ENCODE measurements around the gene RNF43. TPM values are rescaled to one million over a fixed set of nuclear protein-coding genes. Genes with fewer than 3 reads are reported as not detected.

The RNF43 gene
- total and polyA plus RNA-seq, 4 donors, result 4.1 to 8.4 (median 5.1) TPM

DNA sequence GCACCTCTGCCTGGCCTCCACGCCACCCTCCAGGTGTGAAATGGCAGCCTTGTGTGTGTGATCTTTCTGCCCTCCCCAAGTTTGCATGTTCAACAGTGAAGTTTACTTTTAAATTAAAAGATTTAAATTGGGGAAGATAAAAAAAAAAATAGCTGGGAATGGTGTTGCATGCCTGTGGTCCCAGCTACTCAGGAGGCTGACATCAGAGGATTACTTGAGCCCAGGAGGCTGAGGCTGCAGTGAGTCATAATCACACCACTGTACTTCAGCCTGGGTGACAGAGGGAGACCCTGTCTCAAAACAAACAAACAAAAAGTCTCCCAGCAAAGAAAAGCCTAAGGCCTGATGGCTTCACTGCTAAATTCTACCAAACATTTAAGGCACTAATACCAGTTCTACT lies 35.4 kb upstream of the RNF43 start (continued):
- TF ChIP-seq, protein P1, sequence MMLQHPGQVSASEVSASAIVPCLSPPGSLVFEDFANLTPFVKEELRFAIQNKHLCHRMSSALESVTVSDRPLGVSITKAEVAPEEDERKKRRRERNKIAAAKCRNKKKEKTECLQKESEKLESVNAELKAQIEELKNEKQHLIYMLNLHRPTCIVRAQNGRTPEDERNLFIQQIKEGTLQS (IDR thresholded peaks at IDR 0.05), result no peak

DNA sequence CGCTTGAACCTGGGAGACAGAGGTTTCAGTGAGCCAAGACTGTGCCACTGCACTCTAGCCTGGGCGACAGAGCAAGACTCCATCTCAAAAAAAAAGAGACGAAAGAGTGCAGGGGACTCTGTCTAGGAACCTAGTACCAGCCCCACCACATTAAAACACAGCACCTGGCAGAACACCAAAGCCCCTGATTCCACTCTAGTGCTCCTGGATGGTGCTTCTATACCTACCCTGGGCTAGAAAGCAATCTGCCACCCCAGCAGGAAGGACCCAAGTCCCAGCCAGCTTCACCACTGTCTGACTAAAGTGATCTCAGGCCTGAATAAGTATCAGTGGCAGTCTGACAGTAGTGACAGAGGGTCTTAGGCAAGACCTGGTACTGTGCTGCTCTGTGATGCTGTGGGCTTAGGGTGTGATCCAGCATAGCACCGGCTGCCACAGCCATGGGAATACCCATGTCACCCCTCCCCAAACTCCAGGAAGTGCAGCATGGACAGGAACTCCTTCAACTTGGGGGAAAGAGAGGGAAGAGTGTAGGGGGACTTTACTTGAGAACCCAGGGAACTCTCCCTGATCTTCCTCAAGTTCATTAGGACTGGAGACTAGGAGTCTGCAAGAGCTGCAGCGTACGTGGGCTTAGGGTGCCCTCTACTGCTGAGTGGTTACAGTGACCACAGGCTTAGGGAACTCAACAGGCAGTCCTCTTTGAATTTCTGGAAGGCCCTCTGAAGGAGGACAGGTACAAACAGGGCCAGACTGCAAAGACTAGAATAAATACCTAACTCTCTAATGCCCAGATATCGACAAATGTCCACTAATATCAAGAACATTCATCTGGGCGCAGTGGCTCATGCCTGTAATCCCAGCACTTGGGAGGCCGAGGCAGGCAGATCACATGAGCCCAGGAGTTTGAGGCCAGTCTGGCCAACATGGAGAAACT lies 30.0 kb upstream of the RNF43 start:
- H3K4me1 ChIP-seq (ENCODE audit: control insufficient read depth in 4 of 4, insufficient read depth in 4 of 4, low read length in 3 of 4), result no peaks in the 10 kb centered on the region
- H3K27me3 ChIP-seq (ENCODE audit: control insufficient read depth in 4 of 4, insufficient read depth in 4 of 4, low read length in 3 of 4), result no peaks in the 10 kb centered on the region
- TF ChIP-seq RXRA (IDR thresholded peaks at IDR 0.05) (no peak), TAF1 (conservative IDR thresholded peaks at IDR 0.05) (no peak), FOXA1 (IDR thresholded peaks at IDR 0.05) (no peak), HNF4A (conservative IDR thresholded peaks at IDR 0.05) (no peak), GABPA (IDR thresholded peaks at IDR 0.05 in 1 of 2, conservative IDR thresholded peaks at IDR 0.05 in 1 of 2) (no peak), RAD21 (IDR thresholded peaks at IDR 0.05) (peak; percentile 97 to 99)
- TF ChIP-seq, protein P2, sequence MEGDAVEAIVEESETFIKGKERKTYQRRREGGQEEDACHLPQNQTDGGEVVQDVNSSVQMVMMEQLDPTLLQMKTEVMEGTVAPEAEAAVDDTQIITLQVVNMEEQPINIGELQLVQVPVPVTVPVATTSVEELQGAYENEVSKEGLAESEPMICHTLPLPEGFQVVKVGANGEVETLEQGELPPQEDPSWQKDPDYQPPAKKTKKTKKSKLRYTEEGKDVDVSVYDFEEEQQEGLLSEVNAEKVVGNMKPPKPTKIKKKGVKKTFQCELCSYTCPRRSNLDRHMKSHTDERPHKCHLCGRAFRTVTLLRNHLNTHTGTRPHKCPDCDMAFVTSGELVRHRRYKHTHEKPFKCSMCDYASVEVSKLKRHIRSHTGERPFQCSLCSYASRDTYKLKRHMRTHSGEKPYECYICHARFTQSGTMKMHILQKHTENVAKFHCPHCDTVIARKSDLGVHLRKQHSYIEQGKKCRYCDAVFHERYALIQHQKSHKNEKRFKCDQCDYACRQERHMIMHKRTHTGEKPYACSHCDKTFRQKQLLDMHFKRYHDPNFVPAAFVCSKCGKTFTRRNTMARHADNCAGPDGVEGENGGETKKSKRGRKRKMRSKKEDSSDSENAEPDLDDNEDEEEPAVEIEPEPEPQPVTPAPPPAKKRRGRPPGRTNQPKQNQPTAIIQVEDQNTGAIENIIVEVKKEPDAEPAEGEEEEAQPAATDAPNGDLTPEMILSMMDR (IDR thresholded peaks at IDR 0.05; ENCODE audit: low read depth, low read length, missing input control), result peak; percentile 90
- no peak overlapping the region for H3K27ac ChIP-seq (ENCODE audit: low read depth in 1 of 2, low read length in 2 of 2)
- H3K36me3 ChIP-seq (ENCODE audit: control insufficient read depth in 4 of 4, insufficient read depth in 3 of 4, low read depth in 1 of 4, low read length in 3 of 4), result no peaks in the 10 kb centered on the region
- DNase-seq (ENCODE audit: low spot score), result peak; percentile 74
- H3K9me3 ChIP-seq (ENCODE audit: control insufficient read depth in 4 of 4, low read length in 3 of 4), result no peaks in the 10 kb centered on the region
- no peak overlapping the region for H3K4me3 ChIP-seq (ENCODE audit: low read depth in 1 of 3, low read length in 3 of 3)
- WGBS, result 70% methylated on average over 9 of the region's 9 CpGs
- no peak overlapping the region for H3K9ac ChIP-seq (ENCODE audit: low read depth in 1 of 2, low read length in 2 of 2)

DNA sequence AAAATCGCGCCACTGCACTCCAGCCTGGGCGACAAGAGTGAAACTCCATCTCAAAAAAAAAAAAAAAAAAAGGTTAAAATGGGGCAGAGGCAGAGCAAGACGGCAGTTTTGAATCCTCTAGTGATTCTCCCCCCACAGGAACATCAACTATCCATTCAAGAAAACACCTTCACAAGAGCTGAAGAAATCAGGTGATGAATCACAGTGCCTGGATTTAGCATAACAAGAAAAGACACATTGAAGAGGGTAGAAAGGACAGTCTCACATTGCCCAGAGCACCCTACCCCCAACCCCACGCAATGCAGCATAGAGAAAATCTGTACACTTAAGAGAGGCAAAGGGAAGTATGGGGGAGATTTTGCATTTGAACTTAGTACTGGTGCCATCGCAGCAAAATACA lies 28.8 kb upstream of the RNF43 start:
- DNase-seq (ENCODE audit: low spot score), result no peak
- 84% methylated on average over 6 of the region's 6 CpGs for WGBS
- no peak overlapping the region for H3K27ac ChIP-seq (ENCODE audit: low read depth in 1 of 2, low read length in 2 of 2)
- no peaks in the 10 kb centered on the region for H3K9me3 ChIP-seq (ENCODE audit: control insufficient read depth in 4 of 4, low read length in 3 of 4)
- TF ChIP-seq FOXA2 (IDR thresholded peaks at IDR 0.05) (no peak), JUND (IDR thresholded peaks at IDR 0.05) (no peak), GABPA (IDR thresholded peaks at IDR 0.05 in 1 of 2, conservative IDR thresholded peaks at IDR 0.05 in 1 of 2) (no peak), YY1 (IDR thresholded peaks at IDR 0.05) (no peak), FOXA1 (IDR thresholded peaks at IDR 0.05) (no peak), RXRA (IDR thresholded peaks at IDR 0.05) (no peak), RAD21 (IDR thresholded peaks at IDR 0.05) (no peak), HNF4A (conservative IDR thresholded peaks at IDR 0.05) (no peak), TAF1 (conservative IDR thresholded peaks at IDR 0.05) (no peak), NR2F2 (IDR thresholded peaks at IDR 0.05) (no peak), EGR1 (IDR thresholded peaks at IDR 0.05; ENCODE audit: low read depth in 2 of 2) (no peak), HNF4G (IDR thresholded peaks at IDR 0.05) (no peak), SP1 (IDR thresholded peaks at IDR 0.05) (no peak)
- TF ChIP-seq, protein P3, sequence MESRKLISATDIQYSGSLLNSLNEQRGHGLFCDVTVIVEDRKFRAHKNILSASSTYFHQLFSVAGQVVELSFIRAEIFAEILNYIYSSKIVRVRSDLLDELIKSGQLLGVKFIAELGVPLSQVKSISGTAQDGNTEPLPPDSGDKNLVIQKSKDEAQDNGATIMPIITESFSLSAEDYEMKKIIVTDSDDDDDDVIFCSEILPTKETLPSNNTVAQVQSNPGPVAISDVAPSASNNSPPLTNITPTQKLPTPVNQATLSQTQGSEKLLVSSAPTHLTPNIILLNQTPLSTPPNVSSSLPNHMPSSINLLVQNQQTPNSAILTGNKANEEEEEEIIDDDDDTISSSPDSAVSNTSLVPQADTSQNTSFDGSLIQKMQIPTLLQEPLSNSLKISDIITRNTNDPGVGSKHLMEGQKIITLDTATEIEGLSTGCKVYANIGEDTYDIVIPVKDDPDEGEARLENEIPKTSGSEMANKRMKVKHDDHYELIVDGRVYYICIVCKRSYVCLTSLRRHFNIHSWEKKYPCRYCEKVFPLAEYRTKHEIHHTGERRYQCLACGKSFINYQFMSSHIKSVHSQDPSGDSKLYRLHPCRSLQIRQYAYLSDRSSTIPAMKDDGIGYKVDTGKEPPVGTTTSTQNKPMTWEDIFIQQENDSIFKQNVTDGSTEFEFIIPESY (IDR thresholded peaks at IDR 0.05), result no peak
- TF ChIP-seq, protein P2 (IDR thresholded peaks at IDR 0.05; ENCODE audit: low read depth, low read length, missing input control), result no peak
- TF ChIP-seq, protein P4, sequence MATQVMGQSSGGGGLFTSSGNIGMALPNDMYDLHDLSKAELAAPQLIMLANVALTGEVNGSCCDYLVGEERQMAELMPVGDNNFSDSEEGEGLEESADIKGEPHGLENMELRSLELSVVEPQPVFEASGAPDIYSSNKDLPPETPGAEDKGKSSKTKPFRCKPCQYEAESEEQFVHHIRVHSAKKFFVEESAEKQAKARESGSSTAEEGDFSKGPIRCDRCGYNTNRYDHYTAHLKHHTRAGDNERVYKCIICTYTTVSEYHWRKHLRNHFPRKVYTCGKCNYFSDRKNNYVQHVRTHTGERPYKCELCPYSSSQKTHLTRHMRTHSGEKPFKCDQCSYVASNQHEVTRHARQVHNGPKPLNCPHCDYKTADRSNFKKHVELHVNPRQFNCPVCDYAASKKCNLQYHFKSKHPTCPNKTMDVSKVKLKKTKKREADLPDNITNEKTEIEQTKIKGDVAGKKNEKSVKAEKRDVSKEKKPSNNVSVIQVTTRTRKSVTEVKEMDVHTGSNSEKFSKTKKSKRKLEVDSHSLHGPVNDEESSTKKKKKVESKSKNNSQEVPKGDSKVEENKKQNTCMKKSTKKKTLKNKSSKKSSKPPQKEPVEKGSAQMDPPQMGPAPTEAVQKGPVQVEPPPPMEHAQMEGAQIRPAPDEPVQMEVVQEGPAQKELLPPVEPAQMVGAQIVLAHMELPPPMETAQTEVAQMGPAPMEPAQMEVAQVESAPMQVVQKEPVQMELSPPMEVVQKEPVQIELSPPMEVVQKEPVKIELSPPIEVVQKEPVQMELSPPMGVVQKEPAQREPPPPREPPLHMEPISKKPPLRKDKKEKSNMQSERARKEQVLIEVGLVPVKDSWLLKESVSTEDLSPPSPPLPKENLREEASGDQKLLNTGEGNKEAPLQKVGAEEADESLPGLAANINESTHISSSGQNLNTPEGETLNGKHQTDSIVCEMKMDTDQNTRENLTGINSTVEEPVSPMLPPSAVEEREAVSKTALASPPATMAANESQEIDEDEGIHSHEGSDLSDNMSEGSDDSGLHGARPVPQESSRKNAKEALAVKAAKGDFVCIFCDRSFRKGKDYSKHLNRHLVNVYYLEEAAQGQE (IDR thresholded peaks at IDR 0.05), result no peak
- TF ChIP-seq, protein P1 (IDR thresholded peaks at IDR 0.05), result no peak
- TF ChIP-seq, protein P5, sequence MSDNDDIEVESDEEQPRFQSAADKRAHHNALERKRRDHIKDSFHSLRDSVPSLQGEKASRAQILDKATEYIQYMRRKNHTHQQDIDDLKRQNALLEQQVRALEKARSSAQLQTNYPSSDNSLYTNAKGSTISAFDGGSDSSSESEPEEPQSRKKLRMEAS (IDR thresholded peaks at IDR 0.05), result no peak
- no peak overlapping the region for H3K9ac ChIP-seq (ENCODE audit: low read depth in 1 of 2, low read length in 2 of 2)
- H3K27me3 ChIP-seq (ENCODE audit: control insufficient read depth in 4 of 4, insufficient read depth in 4 of 4, low read length in 3 of 4), result no peaks in the 10 kb centered on the region
- no peaks in the 10 kb centered on the region for H3K36me3 ChIP-seq (ENCODE audit: control insufficient read depth in 4 of 4, insufficient read depth in 3 of 4, low read depth in 1 of 4, low read length in 3 of 4)
- no peaks in the 10 kb centered on the region for H3K4me1 ChIP-seq (ENCODE audit: control insufficient read depth in 4 of 4, insufficient read depth in 4 of 4, low read length in 3 of 4)
- no peak overlapping the region for H3K4me3 ChIP-seq (ENCODE audit: low read depth in 1 of 3, low read length in 3 of 3)
